ENCODE measurements around the gene LCN9.

- no peak for TF ChIP-seq CTCF (IDR thresholded peaks at IDR 0.05; ENCODE audit: low read depth, low read length, missing input control)
- TF ChIP-seq SP1 (IDR thresholded peaks at IDR 0.05) = no peak
- no peak for TF ChIP-seq RAD21 (IDR thresholded peaks at IDR 0.05)
- no peak for TF ChIP-seq EGR1 (IDR thresholded peaks at IDR 0.05; ENCODE audit: low read depth in 2 of 2)
- TF ChIP-seq GABPA (IDR thresholded peaks at IDR 0.05 in 1 of 2, conservative IDR thresholded peaks at IDR 0.05 in 1 of 2) = no peak
- TF ChIP-seq MAX (IDR thresholded peaks at IDR 0.05) = no peak
- TF ChIP-seq JUND (IDR thresholded peaks at IDR 0.05) = no peak
- TF ChIP-seq RXRA (IDR thresholded peaks at IDR 0.05) = no peak
- no peak for TF ChIP-seq YY1 (IDR thresholded peaks at IDR 0.05)
- TF ChIP-seq REST (IDR thresholded peaks at IDR 0.05) = no peak
- no peak for TF ChIP-seq ZBTB33 (IDR thresholded peaks at IDR 0.05)
These were observed 48.9 kb upstream of the LCN9 start for GRCh38 chr9:135613946-135614805.

Data from liver (tissue), 3 donors.